ENCODE data around the gene ICAM4.

- TF ChIP-seq EZH2 (optimal IDR thresholded peaks at IDR 0.05; ENCODE audit: low read depth, low read length) (no peak), CTCF (IDR thresholded peaks at IDR 0.05; ENCODE audit: low read length) (peak; percentile 90), EZH2phosphoT487 (IDR thresholded peaks at IDR 0.05; ENCODE audit: low read length) (no peak)
Observed at GRCh38 chr19:10269333-10270179, 17.2 kb upstream of the ICAM4 start.

Measured in MM.1S (cell line).